ENCODE results near the gene DDX1. TPM values are rescaled to one million over a fixed set of nuclear protein-coding genes. Genes with fewer than 3 reads are reported as not detected.
"Not testable (repeated sequence)": the region's sequence is repeated elsewhere in the genome, so short reads cannot be mapped to it uniquely, and the experiment has no call there.

The DDX1 gene
- 100 to 1,000 TPM in 1 of 2 donors, 10 to 100 TPM in 1; 87.0 to 128 TPM for total RNA-seq
- 100 to 1,000 TPM; 140 to 152 TPM for polyA plus RNA-seq (ENCODE audit: insufficient read length in 2 of 2)
- long read RNA-seq, donor 1, transcript DDX1-201 (26 exons, 2,739 nt), result major isoform, 17 of 75 reads
- long read RNA-seq, donor 1, partial matches to known transcripts, result 57 of 75 reads
- long read RNA-seq, donor 1, other reads (novel, unspliced or antisense), result 0 of 75 reads
- long read RNA-seq, donor 2, partial matches to known transcripts, result 0 of 4 reads
- long read RNA-seq, donor 2, other reads (novel, unspliced or antisense), result 0 of 4 reads
- long read RNA-seq, donor 3, partial matches to known transcripts, result 0 of 2 reads
- long read RNA-seq, donor 3, other reads (novel, unspliced or antisense), result 0 of 2 reads
- long read RNA-seq, donor 4, transcript DDX1-201 (26 exons, 2,739 nt), result major isoform, 7 of 43 reads
- long read RNA-seq, donor 4, partial matches to known transcripts, result 34 of 43 reads
- long read RNA-seq, donor 4, other reads (novel, unspliced or antisense), result 0 of 43 reads

DNA sequence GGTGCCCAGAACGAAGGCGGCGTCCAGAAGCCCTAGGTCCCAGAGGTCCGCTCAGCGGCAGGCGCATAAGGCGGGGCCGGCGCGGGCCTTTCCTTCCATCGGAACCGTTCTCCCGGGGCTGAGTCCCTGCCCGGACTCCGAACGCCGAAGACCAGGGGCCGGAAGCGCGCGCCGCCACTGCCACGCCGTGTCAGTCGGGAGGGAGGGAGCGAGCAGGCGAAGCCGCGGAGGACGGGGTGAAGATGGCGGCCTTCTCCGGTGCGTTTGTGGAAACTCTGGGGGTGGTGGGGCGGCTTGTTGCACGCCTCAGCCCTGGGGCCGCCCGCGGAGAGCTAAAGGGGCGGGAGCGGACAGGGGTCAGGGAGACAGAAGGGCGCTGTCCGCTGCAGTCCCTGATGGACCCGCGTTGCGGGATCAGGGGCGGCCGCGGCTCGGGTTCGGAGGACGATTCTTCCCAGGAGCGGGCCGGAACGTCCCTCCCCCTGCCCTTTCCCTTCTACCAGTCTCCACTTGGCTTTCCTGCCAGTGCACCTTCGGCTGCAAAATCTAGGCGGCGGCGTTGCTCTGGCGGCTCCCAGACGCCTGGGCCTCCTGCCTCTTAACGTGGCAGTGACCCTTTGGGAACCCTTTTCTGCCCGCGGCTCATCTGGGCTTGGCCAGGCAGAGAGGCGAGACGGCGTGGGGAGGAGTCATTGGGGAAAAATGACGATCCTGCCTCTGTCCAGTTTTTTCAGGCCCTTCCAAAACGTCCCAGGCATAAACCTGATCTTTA lies at the start of gene DDX1:
Gene DDX1, plus strand, starts transcription at position 177 of the 772 bp plus-strand sequence. Its CDS starts 66 bp downstream, at position 243.
- H3K27ac ChIP-seq (ENCODE audit: low read depth, low read length), result peak within 1 kb of the TSS; percentile 91
- peak; percentile 65 to 95 (median 79) for DNase-seq (ENCODE audit: low read depth in 4 of 6, low spot score in 6 of 6)
- no peaks in the 10 kb centered on the region for H3K27me3 ChIP-seq (ENCODE audit: control insufficient read depth, insufficient read depth, low read length)
- H3K9me3 ChIP-seq (ENCODE audit: control insufficient read depth, insufficient read depth, low read length), result no peaks in the 10 kb centered on the region
- under 1% methylated on average over 66 of the region's 68 CpGs for WGBS (ENCODE audit: insufficient coverage)
- peaks cover 6% of the 10 kb centered on the region for H3K36me3 ChIP-seq (ENCODE audit: control insufficient read depth, insufficient read depth, low read length)
- peak within 1 kb of the TSS; percentile 94 for H3K4me3 ChIP-seq (ENCODE audit: low read depth, low read length)
- H3K4me1 ChIP-seq (ENCODE audit: control insufficient read depth, insufficient read depth, low read length), result peaks cover 15% of the 10 kb centered on the region

DNA sequence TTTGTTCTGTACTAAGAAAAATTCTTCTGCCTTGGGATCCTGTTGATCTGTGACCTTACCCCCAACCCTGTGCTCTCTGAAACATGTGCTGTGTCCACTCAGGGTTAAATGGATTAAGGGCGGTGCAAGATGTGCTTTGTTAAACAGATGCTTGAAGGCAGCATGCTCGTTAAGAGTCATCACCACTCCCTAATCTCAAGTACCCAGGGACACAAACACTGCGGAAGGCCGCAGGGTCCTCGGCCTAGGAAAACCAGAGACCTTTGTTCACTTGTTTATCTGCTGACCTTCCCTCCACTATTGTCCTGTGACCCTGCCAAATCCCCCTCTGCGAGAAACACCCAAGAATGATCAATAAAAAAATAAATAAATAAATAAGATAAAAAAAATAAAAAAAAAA lies 49.4 kb upstream of the DDX1 start:
- H3K36me3 ChIP-seq (ENCODE audit: control insufficient read depth, insufficient read depth, low read length); H3K27me3 ChIP-seq (ENCODE audit: control insufficient read depth, insufficient read depth, low read length); DNase-seq (ENCODE audit: low read depth in 4 of 6, low spot score in 6 of 6); H3K4me1 ChIP-seq (ENCODE audit: control insufficient read depth, insufficient read depth, low read length); H3K27ac ChIP-seq (ENCODE audit: low read depth, low read length); H3K4me3 ChIP-seq (ENCODE audit: low read depth, low read length); H3K9me3 ChIP-seq (ENCODE audit: control insufficient read depth, insufficient read depth, low read length): not testable (repeated sequence)
- no CpG with 5 or more reads among the region's 6 CpGs for WGBS (ENCODE audit: insufficient coverage)

DNA sequence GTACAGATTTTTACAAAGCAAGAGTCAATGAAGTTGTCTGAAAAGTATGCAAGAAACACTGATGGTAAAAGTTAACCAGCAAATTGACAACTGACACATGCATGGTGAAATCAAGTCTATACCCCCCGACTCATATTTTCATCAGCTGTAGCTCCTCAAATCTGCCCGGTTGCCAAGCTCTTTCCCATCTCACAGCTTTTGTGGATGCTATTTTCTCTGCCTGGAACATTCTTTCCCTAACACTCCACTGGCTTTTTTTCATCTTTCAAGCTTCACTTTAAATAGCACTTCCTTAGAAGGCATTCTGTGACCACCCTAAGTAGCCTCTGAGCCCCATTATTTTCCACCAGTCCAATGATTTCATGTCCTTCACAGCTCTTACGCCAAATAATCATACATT lies 48.6 kb upstream of the DDX1 start:
- no peak for DNase-seq (ENCODE audit: low read depth in 4 of 6, low spot score in 6 of 6)
- no peak overlapping the region for H3K27ac ChIP-seq (ENCODE audit: low read depth, low read length)
- peaks cover 2% of the 10 kb centered on the region for H3K36me3 ChIP-seq (ENCODE audit: control insufficient read depth, insufficient read depth, low read length)
- no peaks in the 10 kb centered on the region for H3K27me3 ChIP-seq (ENCODE audit: control insufficient read depth, insufficient read depth, low read length)
- no peaks in the 10 kb centered on the region for H3K4me1 ChIP-seq (ENCODE audit: control insufficient read depth, insufficient read depth, low read length)
- no peaks in the 10 kb centered on the region for H3K9me3 ChIP-seq (ENCODE audit: control insufficient read depth, insufficient read depth, low read length)
- no peak overlapping the region for H3K4me3 ChIP-seq (ENCODE audit: low read depth, low read length)
- 59% methylated on average over 2 of the region's 3 CpGs for WGBS (ENCODE audit: insufficient coverage)

DNA sequence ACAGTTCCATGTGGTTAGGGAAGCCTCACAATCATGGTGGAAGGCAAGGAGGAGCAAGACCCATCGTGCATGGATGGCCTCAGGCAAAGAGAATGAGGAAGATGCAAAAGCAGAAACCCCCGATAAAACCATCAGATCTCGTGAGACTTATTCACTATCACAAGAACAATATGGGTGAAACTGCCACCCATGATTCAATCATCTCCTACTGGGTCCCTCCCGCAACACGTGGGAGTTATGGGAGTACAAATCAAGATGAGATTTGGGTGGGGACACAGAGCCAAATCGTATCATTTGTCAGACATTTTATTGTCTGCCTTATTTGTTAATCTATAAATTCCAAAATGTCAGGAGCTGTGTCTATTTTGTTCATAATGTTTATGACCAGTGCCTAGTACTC lies 48.1 kb upstream of the DDX1 start:
- WGBS (ENCODE audit: insufficient coverage), result no CpG with 5 or more reads among the region's 6 CpGs
- DNase-seq (ENCODE audit: low read depth in 4 of 6, low spot score in 6 of 6), result no peak

DNA sequence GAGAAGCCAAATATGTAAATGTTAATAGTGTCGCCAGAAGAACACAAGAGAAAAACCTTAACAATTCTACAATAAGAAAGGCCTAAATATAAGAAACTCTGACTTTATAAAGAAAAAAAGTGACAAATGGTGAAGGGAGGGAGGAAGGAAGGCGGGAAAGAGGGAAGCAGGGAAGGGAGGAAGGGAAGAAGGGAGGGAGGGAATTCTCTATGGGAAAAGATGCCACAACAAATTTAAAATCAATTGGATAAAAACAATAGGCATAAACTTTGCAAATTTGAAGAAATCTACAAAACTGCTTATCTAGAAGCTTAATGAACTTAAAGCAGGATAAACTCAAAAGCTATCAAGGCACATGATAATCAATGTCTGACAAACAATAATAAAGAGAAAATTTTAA lies 47.4 kb upstream of the DDX1 start:
- no CpG with 5 or more reads among the region's 2 CpGs for WGBS (ENCODE audit: insufficient coverage)
- no peak for DNase-seq (ENCODE audit: low read depth in 4 of 6, low spot score in 6 of 6)
- Histone ChIP-seq H3K4me1 (ENCODE audit: control insufficient read depth, insufficient read depth, low read length) (no peaks in the 10 kb centered on the region), H3K36me3 (ENCODE audit: control insufficient read depth, insufficient read depth, low read length) (peaks cover 3% of the 10 kb centered on the region), H3K4me3 (ENCODE audit: low read depth, low read length) (no peak overlapping the region), H3K9me3 (ENCODE audit: control insufficient read depth, insufficient read depth, low read length) (no peaks in the 10 kb centered on the region), H3K27ac (ENCODE audit: low read depth, low read length) (no peak overlapping the region), H3K27me3 (ENCODE audit: control insufficient read depth, insufficient read depth, low read length) (no peaks in the 10 kb centered on the region)

More for the DNA sequence above, 48.1 kb upstream of the DDX1 start:
- H3K9me3 ChIP-seq (ENCODE audit: control insufficient read depth, insufficient read depth, low read length), result no peaks in the 10 kb centered on the region
- H3K27me3 ChIP-seq (ENCODE audit: control insufficient read depth, insufficient read depth, low read length), result no peaks in the 10 kb centered on the region
- peaks cover 2% of the 10 kb centered on the region for H3K36me3 ChIP-seq (ENCODE audit: control insufficient read depth, insufficient read depth, low read length)
- no peaks in the 10 kb centered on the region for H3K4me1 ChIP-seq (ENCODE audit: control insufficient read depth, insufficient read depth, low read length)
- H3K4me3 ChIP-seq (ENCODE audit: low read depth, low read length), result no peak overlapping the region
- no peak overlapping the region for H3K27ac ChIP-seq (ENCODE audit: low read depth, low read length)

DNA sequence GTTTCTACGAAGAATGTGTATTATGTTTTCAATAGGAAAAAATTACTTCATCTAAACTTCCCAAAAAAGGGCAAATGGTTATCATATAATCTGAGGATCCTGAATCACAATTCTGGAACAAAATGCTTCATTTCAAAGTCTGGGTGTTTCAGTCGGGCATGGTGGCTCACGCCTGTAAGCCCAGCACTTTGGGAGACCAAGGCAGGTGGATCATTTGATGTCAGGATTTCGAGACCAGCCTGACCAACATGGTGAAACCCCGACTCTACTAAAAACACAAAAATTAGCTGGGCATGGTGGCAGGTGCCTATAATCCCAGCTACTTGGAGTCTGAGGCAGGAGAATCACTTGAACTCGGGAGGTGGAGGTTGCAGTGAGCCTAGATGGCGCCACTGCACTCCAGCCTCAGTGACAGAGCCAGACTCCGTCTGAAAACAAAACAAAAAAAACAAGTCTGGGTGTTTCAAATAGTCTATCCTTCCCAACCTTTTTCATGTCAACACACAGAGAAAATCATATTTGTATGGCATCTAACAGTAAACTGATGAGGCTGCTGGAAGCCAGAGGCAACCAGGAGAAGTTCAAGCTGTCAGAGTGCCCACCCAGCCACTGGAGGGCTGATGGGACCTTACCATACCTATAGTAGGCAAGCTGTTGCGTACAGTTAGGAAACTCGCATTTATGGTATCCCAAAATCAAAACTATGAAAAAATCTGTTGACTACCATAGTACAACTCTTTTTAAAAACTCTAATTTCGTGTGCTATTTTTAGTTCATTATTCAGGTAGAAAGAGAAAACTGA lies 45.2 kb upstream of the DDX1 start:
- Histone ChIP-seq H3K4me3 (ENCODE audit: low read depth, low read length) (no peak overlapping the region), H3K27me3 (ENCODE audit: control insufficient read depth, insufficient read depth, low read length) (no peaks in the 10 kb centered on the region), H3K9me3 (ENCODE audit: control insufficient read depth, insufficient read depth, low read length) (no peaks in the 10 kb centered on the region), H3K4me1 (ENCODE audit: control insufficient read depth, insufficient read depth, low read length) (no peaks in the 10 kb centered on the region), H3K36me3 (ENCODE audit: control insufficient read depth, insufficient read depth, low read length) (peaks cover 13% of the 10 kb centered on the region), H3K27ac (ENCODE audit: low read depth, low read length) (no peak overlapping the region)
- DNase-seq (ENCODE audit: low read depth in 4 of 6, low spot score in 6 of 6), result no peak
- WGBS (ENCODE audit: insufficient coverage), result 56% methylated on average over 2 of the region's 11 CpGs

DNA sequence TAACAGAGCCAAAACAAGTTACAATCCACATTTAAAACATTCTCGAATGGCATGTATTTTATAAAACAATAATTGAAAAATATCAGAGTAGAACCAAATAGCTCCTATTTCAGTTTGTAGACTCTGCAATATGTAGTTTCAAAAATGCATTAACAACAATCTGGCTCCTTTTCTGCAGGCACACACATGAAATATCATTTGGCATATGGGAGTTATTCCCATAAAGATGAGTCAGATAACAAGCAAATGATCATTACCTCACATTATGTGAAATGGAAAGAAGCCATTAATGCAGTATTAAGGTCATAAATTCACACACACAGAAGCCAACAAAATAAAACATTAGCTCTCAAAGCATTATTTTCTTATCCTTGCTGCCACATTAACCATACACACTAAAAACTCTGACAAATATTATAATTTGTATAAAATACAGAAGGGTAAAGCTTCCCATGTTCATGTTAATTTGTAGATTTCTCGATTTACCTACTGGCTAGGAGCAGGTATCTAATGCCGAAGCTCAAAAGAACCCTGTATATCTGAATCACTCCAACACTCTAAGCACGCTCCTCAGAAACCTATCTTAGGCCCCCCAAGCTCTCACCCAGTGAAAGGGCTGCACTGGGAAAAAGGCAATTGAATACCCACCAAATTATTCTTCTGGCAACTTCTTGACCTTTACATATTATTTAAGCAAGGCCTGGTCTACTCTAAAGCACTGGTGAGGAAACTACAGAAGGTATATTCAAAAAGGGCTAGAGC lies 44.4 kb upstream of the DDX1 start:
- peaks cover 13% of the 10 kb centered on the region for H3K36me3 ChIP-seq (ENCODE audit: control insufficient read depth, insufficient read depth, low read length)
- no peaks in the 10 kb centered on the region for H3K27me3 ChIP-seq (ENCODE audit: control insufficient read depth, insufficient read depth, low read length)
- H3K4me3 ChIP-seq (ENCODE audit: low read depth, low read length), result no peak overlapping the region
- no peaks in the 10 kb centered on the region for H3K4me1 ChIP-seq (ENCODE audit: control insufficient read depth, insufficient read depth, low read length)
- H3K27ac ChIP-seq (ENCODE audit: low read depth, low read length), result no peak overlapping the region
- DNase-seq (ENCODE audit: low read depth in 4 of 6, low spot score in 6 of 6), result peak in 3 of 6 donors; percentile 14 to 92 (median 20)
- no peaks in the 10 kb centered on the region for H3K9me3 ChIP-seq (ENCODE audit: control insufficient read depth, insufficient read depth, low read length)
- no CpG with 5 or more reads among the region's 4 CpGs for WGBS (ENCODE audit: insufficient coverage)

DNA sequence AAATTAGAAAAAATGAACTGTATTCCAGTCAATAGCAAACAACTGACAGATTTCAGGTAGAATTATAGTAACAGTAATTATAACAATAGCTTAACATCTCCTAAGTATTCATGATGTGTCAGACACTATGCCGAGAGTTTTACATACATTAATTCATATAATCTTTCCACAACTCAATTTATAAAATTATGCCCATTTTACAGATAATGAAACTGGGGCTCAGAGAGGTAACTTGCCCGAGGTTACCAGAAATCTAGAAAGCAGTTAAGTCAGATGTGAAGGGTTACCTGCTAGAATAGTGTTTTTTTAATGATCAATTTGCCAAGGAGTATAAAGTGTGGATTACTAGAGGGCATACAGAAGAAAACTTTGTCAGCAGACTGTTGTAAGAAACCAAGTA lies 42.7 kb upstream of the DDX1 start:
- Histone ChIP-seq H3K27ac (ENCODE audit: low read depth, low read length) (no peak overlapping the region), H3K36me3 (ENCODE audit: control insufficient read depth, insufficient read depth, low read length) (peaks cover 17% of the 10 kb centered on the region), H3K4me3 (ENCODE audit: low read depth, low read length) (no peak overlapping the region), H3K9me3 (ENCODE audit: control insufficient read depth, insufficient read depth, low read length) (no peaks in the 10 kb centered on the region), H3K27me3 (ENCODE audit: control insufficient read depth, insufficient read depth, low read length) (no peaks in the 10 kb centered on the region), H3K4me1 (ENCODE audit: control insufficient read depth, insufficient read depth, low read length) (no peaks in the 10 kb centered on the region)
- 100% methylated on average over 1 of the region's 2 CpGs for WGBS (ENCODE audit: insufficient coverage)
- DNase-seq (ENCODE audit: low read depth in 4 of 6, low spot score in 6 of 6), result no peak

DNA sequence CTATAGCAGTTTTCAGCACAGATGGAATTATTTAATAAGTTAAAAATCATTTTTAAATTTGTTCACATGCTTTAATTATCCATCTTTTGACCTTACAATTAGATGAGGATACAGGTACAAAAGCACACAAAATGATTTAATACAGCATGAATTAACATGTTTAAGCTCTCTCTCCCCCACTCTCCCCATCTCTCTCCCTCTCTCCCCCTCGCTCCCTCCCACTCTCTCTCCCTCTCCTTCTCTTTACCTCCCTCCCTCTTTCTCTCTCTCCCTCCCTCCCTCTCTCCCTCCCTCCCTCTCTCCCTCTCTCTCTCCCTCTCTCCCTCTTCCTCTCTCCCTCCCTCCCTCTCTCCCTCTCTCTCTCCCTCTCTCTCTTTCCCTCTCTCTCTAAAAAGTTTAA lies 38.1 kb upstream of the DDX1 start:
- no peak for DNase-seq (ENCODE audit: low read depth in 4 of 6, low spot score in 6 of 6)
- H3K9me3 ChIP-seq (ENCODE audit: control insufficient read depth, insufficient read depth, low read length), result no peaks in the 10 kb centered on the region
- peaks cover 17% of the 10 kb centered on the region for H3K36me3 ChIP-seq (ENCODE audit: control insufficient read depth, insufficient read depth, low read length)
- H3K4me1 ChIP-seq (ENCODE audit: control insufficient read depth, insufficient read depth, low read length), result no peaks in the 10 kb centered on the region
- H3K27ac ChIP-seq (ENCODE audit: low read depth, low read length), result no peak overlapping the region
- H3K4me3 ChIP-seq (ENCODE audit: low read depth, low read length), result no peak overlapping the region
- 88% methylated on average over 1 of the region's 1 CpG for WGBS (ENCODE audit: insufficient coverage)
- no peaks in the 10 kb centered on the region for H3K27me3 ChIP-seq (ENCODE audit: control insufficient read depth, insufficient read depth, low read length)
